HK-2 (cell line): ENCODE results near the gene PARP16.

Source experiments
- DNase-seq: peaks from one replicate; pipeline ENCODE4 v3.0.0-alpha.2; 2018; ENCODE audit not compliant: unreplicated experiment

Gene PARP16

GRCh38 chr15:65311760-65312159 is 25.1 kb upstream of the PARP16 start:
- no peak for DNase-seq

DNA sequence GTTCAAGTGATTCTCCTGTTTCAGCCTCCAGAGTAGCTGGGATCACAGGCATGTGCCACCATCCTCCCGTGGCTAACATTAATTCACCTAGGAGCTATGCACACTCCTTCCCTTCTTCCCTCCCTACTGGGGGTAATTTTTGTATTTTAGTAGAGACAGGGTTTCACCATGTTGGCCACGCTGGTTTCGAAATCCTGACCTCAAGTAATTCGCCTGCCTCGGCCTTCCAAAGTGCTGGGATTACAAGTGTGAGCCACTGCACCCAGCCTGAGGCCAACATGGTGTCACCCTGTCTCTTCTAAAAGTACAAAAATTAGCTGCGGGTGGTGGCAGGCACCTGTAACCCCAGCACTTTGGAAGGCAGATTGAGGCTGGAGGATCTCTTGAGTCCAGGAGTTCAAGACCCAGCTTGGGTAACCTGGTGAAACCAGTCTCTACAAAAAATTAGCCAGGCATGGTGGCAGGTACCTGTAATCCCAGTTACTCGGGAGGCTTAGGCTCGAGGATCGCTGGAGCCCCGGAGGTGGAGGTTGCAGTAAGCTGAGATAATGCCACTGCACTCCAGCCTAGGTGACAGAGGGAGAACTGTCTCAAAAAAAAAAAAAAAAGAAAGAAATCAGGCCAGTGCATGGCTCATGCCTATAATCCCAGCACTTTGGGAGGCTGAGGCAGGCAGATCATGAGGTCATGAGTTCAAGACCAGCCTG is 23.9 kb upstream of the PARP16 start:
- no peak for DNase-seq

GRCh38 chr15:65309882-65310418 is 23.3 kb upstream of the PARP16 start:
- no peak for DNase-seq

- DNase-seq, result no peak
Measured at GRCh38 chr15:65307978-65308377, 21.3 kb upstream of the PARP16 start.

DNA sequence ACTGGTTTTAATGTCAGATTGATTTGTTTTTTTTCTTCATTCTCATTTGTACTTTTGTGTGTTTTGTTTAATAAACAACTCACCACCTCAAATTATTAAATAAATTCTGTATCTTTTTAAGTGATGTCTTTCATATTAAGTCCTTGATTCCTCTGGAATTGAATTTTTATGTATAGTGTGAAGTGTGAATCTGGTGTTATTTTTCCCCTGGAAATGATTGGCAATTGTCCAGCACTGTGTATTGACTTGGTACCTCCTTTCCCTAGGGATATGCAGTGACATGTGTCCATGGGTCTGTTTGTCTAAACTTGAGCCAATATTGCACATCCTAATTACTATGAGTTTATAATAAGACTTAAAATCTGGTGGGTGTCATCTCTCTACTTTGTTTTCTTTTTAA is 19.9 kb upstream of the PARP16 start:
- DNase-seq, result no peak

GRCh38 chr15:65305776-65306175 is 19.1 kb upstream of the PARP16 start:
- no peak for DNase-seq

DNA sequence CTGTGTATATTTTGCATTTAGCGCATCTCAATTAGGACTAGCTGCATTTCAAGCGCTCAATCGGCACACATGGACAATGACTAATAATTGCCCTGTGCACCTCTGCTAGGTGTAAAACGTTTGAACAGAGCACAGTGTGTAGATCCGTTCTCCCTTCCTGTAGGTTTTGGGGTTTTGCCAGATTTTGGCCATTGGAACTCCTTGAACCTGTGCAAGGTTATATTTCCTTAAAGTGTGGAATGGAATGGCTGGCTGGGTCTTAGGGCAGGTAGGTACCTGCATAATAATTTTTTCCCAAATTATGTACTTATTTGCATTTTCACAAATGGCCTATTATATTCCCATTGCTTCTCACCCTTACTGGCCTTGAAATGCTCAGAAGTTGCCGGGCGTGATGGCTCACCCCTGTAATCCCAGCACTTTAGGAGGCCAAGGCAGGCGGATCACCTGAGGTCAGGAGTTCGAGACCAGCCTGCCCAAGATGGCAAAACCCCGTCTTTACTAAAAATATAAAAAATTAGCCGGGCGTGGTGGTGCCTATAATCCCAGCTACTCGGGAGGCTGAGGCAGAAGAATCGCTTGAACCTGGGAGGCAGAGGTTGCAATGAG is 18.6 kb upstream of the PARP16 start:
- no peak for DNase-seq

GRCh38 chr15:65304381-65305149 is 17.9 kb upstream of the PARP16 start, which contains the start of gene RNU5B-1:
TSS of gene RNU5B-1 (plus strand) at chr15:65304677.
- peak; percentile 79 for DNase-seq

DNA sequence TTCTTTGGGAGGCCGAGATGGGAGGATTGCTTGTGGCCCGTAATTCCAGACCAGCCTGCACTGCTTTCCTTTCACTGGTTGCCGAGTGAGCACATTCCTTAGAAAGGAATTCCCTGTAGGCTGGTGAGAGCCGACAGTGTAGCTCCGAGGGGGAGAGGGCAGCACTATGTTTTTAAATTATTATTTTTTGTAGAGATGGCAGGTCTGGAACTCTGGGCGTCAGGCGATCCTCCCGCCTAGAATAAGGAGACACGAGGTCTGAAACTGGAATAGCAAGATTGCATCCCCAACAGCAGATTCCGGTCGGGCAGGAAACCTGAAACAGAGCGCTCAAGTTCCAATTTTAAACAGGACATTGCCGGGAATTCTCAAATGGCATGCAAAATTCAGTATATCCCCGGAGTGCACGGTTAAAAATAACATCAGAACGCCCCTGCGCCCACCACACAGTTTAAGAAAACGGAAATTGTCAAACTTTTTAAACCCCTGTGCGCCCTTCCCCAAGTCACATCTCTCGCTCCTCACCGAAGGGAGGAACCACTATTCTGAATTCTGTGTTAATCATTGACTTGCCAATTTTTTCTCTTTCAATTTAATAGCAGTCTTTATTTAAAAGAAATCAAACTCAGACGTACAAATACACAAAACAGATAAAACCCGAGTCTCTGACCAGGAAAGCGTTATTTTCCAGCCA is 17.2 kb upstream of the PARP16 start:
- peak; percentile 31 for DNase-seq

- DNase-seq, result no peak
Measured at GRCh38 chr15:65302061-65302460, 15.4 kb upstream of the PARP16 start.

DNA sequence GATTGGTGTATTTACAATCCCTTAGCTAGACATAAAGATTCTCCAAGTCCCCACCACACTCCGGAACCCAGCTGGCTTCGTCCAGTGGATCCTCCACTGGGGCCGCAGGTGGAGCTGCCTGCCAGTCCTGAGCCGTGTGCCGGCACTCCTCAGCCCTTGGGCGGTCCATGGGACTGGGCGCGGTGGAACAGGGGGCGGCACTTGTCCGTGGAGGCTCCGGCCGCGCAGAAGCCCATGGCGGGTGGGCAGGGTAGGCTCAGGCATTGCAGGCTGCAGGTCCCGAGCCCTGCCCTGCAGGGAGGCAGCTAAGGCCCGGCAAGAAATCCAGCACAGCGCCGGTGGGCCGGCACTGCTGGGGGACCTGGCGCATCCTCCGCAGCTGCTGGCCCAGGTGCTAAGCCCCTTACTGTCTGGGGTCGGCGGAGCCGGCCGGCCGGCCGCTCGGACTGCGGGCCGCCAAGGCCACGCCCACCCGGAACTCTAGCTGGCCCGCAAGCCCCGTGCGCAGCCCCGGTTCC is 14.3 kb upstream of the PARP16 start:
- no peak for DNase-seq

DNA sequence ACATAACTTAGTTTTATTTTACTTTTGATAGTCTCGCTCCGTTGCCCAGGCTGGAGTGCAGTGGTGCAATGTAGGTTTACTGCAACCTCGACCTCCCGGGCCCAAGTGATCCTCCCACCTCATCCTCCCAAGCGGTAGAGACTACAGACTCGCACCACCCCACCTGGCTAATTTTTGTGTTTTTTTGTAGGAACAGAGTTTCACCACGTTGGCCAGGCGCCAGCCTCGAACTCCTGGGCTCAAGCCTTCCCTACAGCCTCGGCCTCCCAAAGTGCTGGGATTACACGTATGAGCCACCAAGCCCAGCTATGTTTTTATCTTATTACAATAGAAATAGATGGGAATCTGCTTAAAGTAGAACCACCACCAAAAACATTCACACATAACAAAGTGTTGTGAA is 12.0 kb upstream of the PARP16 start:
- DNase-seq, result no peak

DNA sequence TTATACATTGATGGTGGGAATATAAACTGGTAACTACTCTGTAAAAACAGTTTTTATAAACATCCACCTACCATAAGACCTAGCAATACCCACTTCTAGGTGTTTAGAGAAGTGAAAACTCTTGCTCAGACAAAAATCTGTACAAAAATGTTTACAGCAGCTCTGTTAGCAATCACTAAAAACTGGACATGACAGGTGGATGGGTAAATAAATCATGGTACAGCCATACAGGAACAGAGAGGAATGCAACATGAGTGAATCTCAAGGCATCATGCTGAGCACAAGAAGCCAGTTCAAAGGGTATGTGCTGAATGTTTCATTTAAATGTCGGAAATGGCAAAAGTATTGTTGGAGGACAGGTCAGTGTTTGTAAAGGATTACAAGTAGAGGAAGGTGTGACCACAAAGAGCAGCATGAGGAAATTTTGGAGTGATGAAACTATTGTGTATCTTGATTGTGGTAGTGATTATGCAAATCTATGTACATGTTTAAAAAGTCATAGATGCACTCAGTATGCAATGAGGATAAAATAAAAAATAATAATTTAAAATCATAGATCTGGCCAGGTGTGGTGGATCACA is 6.3 kb upstream of the PARP16 start:
- DNase-seq, result no peak

GRCh38 chr15:65290228-65290627 is 3.5 kb upstream of the PARP16 start:
- DNase-seq, result no peak

- DNase-seq, result no peak
Measured at GRCh38 chr15:65289261-65289854, 2.7 kb upstream of the PARP16 start.

GRCh38 chr15:65287520-65287855 is 805 bp upstream of the PARP16 start:
- no peak for DNase-seq

DNA sequence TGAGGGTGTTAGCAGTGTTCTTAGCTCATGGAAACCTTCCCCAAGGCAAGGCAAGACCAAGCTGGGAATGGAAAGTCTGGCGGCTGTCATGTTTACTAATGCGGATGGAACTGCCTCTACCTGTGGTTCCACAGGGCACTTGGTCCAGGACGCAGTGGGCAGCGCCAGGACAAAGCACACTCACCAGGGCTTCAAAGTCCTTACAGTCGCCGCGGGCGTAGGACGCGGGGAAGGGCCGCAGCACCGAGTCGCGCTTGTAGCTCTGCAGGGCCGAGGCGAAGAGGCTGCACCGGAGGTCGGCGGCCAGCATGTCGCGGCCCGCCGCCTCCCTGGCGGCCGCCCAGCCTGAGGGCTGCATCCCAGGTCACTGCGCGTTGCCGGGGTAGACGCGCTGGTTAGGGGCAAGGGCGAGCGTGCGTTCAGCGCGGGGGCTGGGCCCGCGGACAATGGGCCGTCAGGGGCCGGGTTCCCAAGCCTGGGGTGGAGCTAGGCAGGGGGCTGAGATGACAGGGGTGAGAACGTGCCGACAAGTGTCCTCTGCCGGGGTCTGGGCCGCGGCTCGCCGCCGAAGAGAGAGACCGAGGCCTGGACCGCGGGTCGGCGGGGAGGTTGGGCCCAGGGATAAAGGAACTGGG is 497 bp downstream of the PARP16 start:
- DNase-seq, result peak; percentile 56

GRCh38 chr15:65285291-65286068 is 1.2 kb downstream of the PARP16 start:
- no peak for DNase-seq

DNA sequence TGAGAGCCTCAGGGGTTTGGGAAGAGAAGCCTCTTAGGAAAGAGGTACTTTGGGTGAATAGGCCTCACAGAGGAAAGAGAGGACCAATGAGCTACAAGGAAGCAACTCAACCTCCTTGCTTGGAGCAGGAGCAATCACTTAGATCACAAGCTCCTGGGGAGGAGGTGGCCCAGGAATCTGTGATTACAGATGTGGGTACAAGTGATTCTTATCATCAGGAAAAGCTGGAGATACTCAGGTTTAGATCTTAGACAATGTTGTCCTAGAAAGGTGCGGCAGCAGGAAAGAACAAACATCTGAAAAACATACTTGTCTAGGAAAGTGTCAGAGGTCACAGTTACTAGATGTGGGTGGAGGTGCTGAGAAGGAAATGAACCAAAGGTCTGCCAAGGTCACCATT is 8.2 kb downstream of the PARP16 start:
- no peak for DNase-seq

DNA sequence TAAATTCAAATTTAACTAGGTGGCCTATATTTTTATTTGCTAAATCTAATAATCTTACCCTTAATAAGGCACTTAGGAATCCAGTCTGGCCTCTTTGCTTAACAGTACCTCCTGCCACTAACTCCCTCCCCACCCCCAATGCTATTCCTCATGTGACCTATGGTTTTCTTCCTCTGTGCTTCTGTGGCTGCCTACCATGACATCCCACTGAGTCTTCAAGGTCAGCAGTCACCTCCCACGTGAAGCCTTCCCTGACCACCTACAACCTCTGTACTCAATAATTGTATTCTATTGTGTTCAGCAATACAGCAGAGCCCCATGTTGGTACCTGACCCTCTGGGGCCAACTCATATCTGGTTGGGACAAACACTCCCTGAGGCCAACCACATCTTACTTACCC is 9.7 kb downstream of the PARP16 start:
- no peak for DNase-seq
